NCI-H748 (cell line): ENCODE measurements around the gene RGS7.
"Not testable (repeated sequence)": the region's sequence is repeated elsewhere in the genome, so short reads cannot be mapped to it uniquely, and the experiment has no call there.

Experiments used
- DNase-seq: peaks from one replicate; lab custom pipeline; 2025; ENCODE audit not compliant: unreplicated experiment; lab: John Stamatoyannopoulos, UW

Gene RGS7

DNA sequence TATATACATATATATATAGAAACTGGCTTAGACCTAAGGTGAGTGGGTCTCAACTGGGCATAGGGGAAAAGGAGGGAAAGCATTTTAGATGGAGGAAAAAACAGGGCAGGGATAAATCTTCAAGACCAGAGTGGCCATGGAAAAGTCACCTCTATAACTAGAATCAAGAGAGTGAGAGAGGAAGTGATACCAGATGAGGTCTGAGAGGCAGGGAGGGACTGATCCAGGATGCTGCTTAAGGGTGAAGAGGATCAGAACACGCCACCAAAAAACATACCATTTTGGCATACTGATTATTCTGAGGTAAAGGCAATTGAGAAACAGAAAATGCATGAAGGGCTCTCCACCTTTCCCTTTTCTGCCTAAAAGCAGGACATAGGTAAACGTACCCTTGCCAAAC is 268.9 kb downstream of the RGS7 start:
- not testable (repeated sequence) for DNase-seq

DNA sequence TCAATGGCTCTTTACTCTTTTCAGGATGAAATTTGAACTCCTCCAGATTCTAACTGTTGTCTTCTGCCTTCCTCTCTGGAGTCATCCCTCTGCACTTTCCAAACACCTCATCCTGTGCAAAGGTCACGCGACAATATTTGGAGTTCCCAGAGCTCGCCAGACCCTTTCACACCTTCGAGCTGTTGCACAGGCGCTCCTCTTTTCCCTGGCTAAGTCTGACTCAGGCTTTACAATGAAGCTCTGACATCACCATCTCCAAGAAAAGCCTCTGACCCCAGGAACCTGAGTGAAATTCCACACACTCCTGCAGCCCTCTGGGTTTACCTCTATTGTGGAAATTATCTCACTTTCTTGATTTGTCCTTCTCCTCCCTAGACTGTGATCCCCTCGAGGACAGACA is 270.3 kb downstream of the RGS7 start:
- no peak for DNase-seq

DNA sequence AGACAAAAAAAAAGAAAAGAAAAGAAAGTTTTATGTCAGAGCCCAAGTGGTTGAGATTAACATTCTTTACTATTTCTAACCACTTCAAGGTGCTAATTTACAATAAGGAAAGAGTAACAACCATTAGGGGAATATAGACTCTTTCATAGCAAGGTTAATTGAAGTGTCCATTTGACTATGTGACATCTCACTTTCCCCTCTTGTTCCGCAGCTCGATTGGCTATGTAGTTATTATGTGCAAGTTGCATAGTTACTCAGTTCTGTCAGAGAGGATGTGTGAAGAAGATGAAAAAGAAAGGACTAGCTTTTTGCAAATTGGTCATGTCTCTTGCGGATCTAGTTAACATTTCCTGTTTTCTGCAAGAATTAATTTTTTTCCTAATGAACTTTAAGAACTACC is 273.7 kb downstream of the RGS7 start:
- no peak for DNase-seq

DNA sequence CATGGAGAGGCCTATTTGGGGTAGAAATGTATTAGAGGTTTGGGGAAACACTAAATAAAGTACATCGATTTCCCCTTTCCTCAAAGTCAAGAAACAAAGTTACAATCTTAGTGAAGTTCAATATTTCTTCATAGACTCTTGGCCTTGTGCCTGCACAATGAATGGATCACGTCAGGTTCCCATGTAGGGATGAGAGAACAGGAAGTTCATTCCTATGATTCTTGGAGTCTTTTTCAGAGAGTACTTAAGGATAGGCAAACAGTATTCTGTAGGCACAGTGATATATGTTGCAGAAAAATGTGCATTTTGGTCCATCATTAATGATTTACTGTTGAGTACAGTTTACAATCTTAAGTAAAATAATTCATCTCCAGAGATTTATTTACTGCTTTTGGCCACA is 275.5 kb downstream of the RGS7 start:
- DNase-seq = no peak

DNA sequence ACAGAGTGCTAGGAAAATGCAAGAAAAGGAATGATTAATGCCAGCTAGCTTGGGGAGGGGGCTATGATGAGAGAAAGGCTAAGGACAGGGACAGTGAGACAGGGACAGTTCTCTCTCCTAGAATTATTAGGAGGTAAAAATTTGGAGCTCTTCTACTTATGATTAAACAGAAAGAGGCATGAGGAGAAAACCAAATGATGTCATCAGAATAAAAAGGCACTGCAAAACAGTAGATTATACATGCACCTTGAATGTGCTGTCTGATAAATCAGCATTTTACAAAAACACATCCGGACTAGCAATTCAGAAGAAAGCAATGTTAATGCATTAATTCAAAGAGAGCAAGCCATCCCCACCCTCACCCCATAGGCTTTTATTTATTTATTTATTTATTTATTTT is 277.5 kb downstream of the RGS7 start:
- DNase-seq = no peak

DNA sequence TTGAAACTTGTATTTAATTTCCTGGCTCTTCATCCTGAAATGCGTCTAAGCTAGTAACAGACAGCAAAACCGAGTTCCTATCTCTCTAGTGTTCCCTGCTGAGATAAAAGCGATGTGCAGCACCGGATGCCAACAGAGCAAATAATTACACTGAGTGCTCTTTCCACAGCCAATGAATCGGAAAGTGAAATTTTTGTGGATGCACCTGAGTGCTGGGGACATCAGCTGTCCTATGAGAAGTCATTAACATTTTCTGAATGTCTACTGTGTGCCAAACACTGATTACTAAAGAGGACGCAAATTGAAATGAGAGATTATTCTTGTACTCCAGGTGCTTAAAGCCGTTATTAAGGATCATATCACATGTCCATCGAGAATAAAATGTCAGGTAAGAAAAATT is 278.0 kb downstream of the RGS7 start:
- peak; percentile 85 for DNase-seq

DNA sequence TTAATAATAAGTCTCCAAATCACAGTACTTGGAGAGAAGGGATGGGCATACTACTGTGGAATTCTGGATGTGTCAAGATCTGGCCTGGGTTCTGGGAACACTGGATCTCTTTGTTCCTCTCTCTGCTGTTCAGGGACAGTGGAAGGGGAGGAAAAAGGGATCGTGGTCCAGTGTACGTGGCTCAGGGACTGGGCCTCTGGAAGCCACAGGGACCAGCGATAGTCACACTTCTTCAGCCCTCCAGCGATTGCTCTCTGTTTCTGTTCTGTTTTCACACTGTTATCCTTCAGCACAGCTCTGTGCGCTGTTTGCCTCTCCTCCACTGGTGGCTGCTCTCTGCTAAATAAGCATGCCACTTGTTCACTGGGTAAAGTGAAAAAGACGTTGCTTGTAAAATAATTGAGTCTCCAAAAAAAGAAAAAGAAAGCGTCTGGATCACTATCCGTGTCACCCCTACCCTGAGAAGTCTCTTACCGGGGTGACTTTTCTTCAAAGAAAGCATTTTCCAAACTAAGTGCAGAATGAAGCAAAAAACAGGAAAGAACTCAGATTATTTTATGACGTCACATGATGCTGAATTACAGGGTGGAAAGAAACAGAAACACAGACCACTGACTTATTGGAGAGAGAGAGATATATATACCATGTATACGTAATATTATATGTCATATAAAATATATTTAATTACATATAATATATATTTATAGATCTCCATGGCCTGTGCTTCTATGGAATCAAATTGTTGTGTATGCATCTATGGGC is 279.4 kb downstream of the RGS7 start:
- no peak for DNase-seq

DNA sequence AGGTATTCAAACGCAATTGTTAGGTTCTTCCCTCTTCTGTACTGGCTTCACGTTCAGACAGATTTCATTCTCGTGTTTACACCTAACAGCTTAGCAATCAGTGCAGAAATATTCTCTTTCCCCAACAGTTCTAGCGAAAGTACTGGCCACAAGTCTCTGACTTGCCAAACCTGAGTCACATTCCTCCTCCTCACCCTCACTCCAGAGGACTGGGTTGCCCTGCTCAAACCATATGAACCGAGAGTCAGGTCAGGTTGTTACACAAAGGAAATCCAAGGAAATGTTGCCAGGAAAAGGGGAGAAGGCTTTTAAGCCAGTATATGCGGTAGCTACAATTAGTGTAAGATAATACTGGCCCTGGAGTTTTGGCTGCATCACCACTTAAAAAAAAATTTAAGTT is 282.5 kb downstream of the RGS7 start:
- DNase-seq = no peak

DNA sequence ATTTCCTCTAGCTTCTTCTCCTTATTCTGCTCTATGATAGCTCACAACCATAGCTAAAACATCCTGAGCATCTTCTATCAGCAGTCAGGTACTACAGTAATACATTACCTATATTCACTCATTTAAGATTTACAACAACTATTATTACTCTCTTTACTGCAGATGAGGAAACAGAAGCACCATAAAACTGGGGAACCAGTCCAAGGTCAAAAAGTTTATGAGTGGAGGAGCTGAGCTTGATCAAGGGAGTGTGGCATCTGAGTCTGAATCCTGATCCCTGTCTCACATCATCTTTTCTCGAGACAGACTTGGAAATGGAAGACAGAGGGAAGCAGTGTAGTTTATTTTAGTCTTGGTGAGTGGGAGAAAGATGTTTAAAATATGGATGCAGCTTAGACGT is 288.6 kb downstream of the RGS7 start:
- no peak for DNase-seq

DNA sequence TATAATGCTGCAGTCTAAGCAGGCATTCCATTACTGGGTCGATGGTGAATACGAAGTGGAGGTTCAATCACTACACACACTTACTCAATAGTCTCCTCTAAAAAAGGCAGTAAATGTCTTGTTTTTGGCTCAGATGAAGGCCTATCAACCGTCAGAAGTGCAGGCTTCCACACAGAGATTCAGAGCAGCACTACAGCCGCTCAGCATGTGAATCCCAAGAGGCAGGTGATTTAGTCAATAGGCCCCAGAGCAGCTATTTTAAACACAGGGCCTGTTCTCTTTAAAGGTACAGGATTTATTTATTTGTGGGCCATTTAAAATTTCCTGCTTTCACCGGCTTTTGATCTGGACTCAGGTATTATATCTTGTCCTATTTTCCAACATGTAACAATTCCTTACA is 293.7 kb downstream of the RGS7 start:
- no peak for DNase-seq

DNA sequence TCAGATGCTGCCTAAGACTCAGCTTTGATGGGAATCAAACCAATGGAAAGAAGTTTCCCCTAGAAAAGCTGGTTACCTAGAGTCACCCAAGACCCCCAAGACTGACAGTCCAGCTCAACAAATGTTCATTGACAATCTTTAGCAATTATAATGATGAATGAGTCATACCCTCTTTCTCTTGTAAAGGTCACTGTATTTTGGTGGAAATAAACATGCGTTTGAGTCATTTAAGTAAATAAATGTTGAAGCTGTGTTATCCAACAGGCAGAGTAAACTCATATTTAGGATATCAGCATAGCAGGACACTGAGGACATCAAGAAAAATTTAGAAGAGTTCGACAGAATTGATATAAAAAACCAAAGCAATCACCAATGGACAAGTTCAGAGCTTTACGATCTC is 295.9 kb downstream of the RGS7 start:
- DNase-seq = no peak

DNA sequence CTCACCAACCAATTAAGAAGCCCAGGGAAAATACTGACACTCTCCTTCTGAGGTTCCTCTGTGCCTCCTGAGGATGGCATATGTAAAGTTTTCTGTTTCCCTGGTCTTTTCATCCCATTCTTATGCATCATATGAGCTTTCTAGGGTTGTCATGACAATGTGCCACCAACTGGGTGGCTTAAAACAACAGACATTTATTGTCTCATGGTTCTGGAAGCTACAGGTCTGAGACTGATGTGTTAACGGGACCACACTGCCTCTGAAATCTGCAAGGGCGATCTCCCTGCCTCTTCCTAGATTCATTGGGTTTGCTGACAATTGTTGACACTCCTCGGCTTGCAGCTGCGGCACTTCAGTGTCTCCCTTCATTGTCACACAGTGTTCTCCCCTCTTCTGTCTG is 308.4 kb downstream of the RGS7 start:
- DNase-seq = no peak

DNA sequence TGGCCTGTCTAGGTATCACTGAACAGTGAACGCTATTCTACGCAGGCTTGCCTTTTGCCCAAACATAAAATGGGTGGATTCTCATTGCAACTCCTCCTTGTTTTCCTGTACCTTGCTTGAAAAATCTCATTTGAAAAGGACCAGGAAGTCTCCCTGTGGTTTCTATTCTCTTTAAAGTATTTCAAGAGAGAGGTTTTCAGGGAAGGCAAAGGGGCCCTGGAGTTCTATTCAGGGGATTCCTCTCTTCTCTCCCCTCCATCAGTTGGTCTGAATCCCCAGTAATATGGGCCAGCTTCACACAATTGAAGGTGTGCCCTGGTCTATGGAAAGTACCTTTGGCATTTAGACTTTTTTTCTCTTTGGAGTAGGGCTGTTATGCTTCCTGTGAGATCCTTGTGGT is 311.3 kb downstream of the RGS7 start:
- DNase-seq = no peak

DNA sequence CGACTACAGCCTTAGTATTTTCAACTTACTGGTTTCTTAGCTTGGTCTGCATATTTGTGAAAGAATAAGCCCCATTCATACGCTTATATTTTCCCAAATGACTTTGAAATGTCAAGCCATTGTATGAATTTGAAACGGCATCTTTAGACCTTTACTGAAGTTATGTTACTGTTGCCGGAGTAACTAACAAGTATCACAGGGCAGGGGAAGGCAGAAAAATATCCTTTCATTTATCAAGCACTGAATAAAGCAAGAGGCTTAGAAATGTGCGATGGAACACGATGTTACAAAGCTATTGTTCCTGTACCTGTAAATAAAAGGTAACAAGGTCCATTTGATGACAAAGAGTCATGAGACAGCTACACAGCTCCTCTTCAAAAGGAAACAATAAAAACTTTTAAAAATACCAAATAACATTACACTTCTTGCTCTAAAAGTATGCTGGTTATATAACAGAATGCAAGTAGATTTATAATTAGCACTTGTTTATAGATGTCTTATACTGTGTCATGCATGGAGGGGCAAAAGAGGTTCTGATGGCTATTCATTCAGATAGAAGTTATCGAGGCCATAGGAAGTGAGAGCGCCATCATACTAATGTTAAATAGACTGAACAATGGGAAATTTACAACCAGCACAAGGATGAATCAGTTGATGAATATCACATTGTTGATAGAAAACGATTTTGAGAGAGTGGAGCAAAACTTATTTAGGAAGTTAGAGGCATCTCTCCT is 322.6 kb downstream of the RGS7 start:
- DNase-seq = no peak

DNA sequence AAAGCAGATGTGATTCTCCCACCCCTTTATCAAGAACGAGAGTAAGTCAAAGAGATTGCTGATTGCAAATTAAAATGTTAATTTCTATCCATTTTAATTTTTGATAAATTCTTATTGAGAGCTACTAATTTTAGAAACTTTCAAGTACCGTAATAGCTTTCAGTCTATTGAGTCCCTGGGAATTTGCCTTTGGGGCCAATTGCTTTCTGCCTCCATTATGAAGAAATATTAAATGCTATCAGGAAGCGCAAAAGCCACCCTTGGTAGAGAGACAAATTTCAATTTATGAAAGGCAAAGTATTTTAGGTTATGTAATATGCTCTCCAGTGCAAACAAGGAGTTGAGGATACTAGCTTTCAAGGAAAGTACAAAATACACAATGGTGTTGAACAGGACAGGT is 332.2 kb downstream of the RGS7 start:
- DNase-seq = no peak

DNA sequence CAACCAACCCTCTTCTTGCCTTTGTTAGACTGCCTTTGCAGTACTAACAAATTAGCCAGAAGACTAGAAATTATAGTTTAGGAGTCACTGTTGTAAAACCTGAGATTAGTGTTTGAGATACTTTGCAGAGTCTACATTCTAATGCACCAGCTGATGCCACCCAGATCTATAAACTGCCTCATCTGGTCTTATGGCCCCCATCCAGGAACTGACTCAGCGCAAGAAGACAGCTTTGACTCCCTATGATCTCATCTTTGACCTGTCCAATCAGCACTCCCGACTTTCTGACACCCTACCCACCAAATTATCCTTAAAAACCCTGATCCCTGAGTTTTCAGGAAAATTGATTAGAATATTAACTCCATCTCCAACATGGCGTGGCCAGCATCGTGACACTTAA is 334.6 kb downstream of the RGS7 start:
- DNase-seq = no peak

DNA sequence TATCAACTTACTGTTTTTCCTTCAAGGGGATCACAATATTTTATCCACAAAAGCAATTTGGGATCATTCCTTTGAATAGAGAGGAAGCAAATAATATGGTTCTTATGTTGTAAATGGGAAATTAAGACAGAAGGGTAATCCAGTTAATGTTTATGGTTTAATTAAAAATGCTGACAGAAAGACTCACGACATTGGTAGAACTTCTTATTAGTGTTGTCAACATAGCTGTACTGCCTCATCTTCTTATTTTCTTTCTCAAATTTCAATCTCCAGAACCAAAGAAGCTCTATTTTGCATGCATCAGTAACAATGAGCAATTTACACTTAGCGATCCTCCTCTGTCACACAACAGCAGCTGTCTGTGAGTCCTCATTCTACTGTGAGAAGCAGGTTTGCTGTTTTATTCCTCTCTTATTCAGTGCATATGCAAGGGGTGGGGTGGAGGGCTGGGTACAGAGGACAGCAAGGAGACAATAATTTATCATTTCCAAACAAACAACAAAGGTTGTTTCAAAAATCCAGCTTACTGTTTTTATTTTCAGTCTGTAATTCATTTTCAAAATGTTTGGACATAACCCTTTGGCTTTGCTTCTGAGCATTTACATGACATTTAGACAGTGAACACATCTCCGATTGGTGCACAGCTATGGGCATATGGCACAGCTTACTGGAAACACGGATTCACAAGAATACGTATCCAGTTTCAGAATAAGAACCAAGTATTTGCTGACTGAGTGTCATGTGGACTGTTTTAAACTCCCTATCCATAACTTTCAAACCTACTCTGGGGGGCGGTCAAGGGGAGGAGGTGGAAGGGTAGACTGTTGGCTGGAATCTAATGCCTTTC is 335.9 kb downstream of the RGS7 start:
- DNase-seq = no peak

DNA sequence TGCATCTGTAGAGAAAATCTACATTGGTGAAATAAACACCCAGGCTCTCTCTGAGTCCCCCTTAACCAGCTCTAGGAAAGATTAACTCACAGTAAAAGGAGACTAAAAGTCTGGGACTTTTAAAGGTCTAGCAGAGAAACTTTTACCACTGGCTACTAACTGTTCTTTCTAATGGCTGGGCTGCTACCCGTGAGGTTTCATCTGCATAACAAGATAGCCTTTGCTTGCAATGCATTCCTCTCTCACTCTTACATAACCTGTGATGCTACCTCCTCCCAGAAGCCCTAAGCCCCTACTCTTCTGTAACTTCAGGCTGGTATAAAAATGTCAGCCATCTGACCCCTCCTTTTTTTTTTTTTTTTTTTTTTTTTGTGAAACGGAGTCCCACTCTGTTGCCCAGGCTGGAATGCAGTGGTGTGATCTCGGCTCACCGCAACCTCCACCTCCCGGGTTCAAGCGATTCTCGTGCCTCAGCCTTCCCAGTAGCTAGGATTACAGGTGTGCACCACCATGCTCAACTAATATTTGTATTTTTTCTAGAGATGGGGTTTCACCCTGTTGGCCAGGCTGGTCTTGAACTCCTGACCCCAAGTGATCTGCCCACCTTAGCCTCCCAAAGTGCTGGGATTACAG is 344.2 kb downstream of the RGS7 start:
- DNase-seq = no peak

DNA sequence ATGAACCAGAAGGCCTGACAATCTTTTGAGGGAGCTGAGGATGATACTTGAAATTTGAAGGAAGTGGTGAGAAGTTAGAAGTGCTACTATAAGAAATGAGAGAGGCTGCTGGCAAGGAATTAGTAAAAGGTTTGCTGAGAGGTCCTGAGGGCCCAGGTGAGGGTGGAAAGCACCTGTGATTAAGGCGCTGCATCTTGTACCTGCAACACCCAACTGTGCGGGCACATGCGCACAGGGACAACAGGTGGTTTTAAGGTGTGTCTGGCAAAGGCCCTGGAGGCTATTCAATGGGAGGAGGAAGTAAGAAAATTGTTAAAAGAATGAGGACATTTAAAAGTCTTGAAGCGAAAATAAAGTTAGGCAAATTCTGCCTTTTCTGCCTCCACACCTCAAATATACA is 349.3 kb downstream of the RGS7 start:
- DNase-seq = no peak

DNA sequence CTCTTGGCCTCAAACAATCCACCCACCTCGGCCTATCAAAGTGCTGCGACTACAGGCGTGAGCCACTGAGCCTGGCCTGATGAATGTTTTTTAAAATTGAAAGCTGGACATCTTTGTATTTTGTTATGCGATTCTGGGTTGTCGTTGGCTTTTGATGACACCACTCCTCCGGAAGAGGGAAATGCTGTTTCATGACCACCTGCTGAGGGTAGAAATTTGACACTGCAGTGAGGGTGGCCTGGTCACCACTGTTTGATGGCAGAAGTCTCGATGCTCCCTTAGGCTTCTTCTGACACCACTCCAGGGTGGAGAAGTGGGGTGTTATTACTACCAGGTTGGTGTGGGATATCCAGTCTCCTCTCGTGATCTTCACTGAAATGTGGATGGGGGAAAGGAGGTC is 357.2 kb downstream of the RGS7 start:
- DNase-seq = no peak

DNA sequence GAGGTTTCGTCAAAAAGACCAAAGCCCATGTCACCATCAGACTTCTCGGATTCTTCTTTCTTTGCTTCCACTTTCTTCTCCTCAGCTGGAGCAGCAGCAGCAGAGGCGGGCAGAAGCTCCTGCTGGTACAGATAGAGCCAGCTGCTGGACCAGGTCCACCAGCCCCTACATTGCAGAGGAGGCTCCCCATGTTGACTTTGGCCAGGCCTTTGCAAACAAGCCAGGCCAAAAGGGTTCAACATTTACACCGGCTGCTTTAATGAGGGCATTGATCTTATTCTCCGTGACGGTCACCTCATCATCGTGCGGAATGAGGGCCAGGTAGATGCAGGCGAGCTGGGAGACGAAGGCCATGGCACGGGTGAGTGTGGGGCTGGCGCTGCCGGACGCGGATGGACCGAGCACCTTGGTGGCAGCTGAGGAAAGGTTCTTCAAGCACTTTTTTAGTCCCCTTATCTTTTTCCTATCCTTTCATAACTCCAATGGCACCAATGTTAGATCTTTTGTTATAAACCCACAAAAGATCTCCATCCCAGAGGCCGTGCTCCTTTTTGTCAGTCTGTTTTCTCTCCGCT is 358.5 kb downstream of the RGS7 start:
- DNase-seq = no peak
